Hindlimb muscle (tissue), 1 donor: ENCODE data around the gene CCDC134. TPM values are rescaled to one million over a fixed set of nuclear protein-coding genes. Genes with fewer than 3 reads are reported as not detected.

Experiments
- DNase-seq: peaks from one replicate; pipeline ENCODE4 v3.0.0-alpha.2; 2013
- polyA plus RNA-seq: library from polyadenylated mRNA; unstranded; fragments of 120-200 nt; gene quantifications from one replicate; pipeline ENCODE4 v1.2.1, GENCODE V29; 2013; ENCODE audit not compliant: insufficient read length

CCDC134 gene
- 10.2 TPM for polyA plus RNA-seq

GRCh38 chr22:41800348-41801146 is at the start of gene CCDC134:
TSS of gene CCDC134 (plus strand) at chr22:41800679. CDS start at chr22:41808891, 8,212 bp downstream.
- DNase-seq: peak; percentile 90

GRCh38 chr22:41752011-41752970 is 48.2 kb upstream of the CCDC134 start:
- no peak for DNase-seq

GRCh38 chr22:41753984-41754383 is 46.5 kb upstream of the CCDC134 start:
- no peak for DNase-seq

- DNase-seq: no peak
These were observed 43.0 kb upstream of the CCDC134 start for GRCh38 chr22:41757502-41757901.

- DNase-seq: no peak
These were observed 42.2 kb upstream of the CCDC134 start for GRCh38 chr22:41758231-41758630.

GRCh38 chr22:41762980-41763779 is 37.3 kb upstream of the CCDC134 start:
- no peak for DNase-seq

GRCh38 chr22:41766476-41766875 is 34.0 kb upstream of the CCDC134 start:
- DNase-seq: no peak

- no peak for DNase-seq
These were observed 32.0 kb upstream of the CCDC134 start for GRCh38 chr22:41768430-41768829.

GRCh38 chr22:41770715-41771468 is 29.6 kb upstream of the CCDC134 start:
- no peak for DNase-seq

- no peak for DNase-seq
These were observed 28.3 kb upstream of the CCDC134 start for GRCh38 chr22:41772198-41772597.

GRCh38 chr22:41772645-41773044 is 27.8 kb upstream of the CCDC134 start:
- DNase-seq: no peak

- DNase-seq: no peak
These were observed 25.1 kb upstream of the CCDC134 start for GRCh38 chr22:41775338-41775737.

- no peak for DNase-seq
These were observed 24.5 kb upstream of the CCDC134 start for GRCh38 chr22:41775976-41776375.

GRCh38 chr22:41776381-41776780 is 24.1 kb upstream of the CCDC134 start:
- no peak for DNase-seq

GRCh38 chr22:41777749-41778425 is 22.6 kb upstream of the CCDC134 start:
- no peak for DNase-seq

- DNase-seq: no peak
These were observed 20.5 kb upstream of the CCDC134 start for GRCh38 chr22:41779929-41780505.

GRCh38 chr22:41780746-41781505 is 19.6 kb upstream of the CCDC134 start:
- peak; percentile 12 for DNase-seq

GRCh38 chr22:41781507-41781906 is 19.0 kb upstream of the CCDC134 start:
- no peak for DNase-seq

- DNase-seq: no peak
These were observed 18.2 kb upstream of the CCDC134 start for GRCh38 chr22:41782316-41782715.

- DNase-seq: no peak
These were observed 17.7 kb upstream of the CCDC134 start for GRCh38 chr22:41782751-41783150.
